Endothelial cell of umbilical vein (primary cell): ENCODE results near the gene ADAM19. TPM values are rescaled to one million over a fixed set of nuclear protein-coding genes. Genes with fewer than 3 reads are reported as not detected.
"Not testable (repeated sequence)": the region's sequence is repeated elsewhere in the genome, so short reads cannot be mapped to it uniquely, and the experiment has no call there.

Experiments used
- BruUV-seq: library from RNA; stranded (reverse); fragments of 400-500 nt; replicated peaks from 2 replicates; lab custom pipeline; 2021; lab: Mats Ljungman, UMichigan
- CTCF ChIA-PET: fragments of 300-600, 350-600 bp; sonication (Branson Sonifier 250); formaldehyde crosslinking; loops from one replicate; lab custom pipeline; 2021; ENCODE audit warnings: antibody characterized with exemption, inconsistent platforms; lab: Charles Lee
- POLR2A ChIA-PET: fragments of 300-600, 350-600 bp; sonication (Branson Sonifier 250); formaldehyde crosslinking; loops from one replicate; lab custom pipeline; 2021; ENCODE audit warnings: antibody characterized with exemption, inconsistent platforms; lab: Charles Lee
- DNase-seq: peaks from one replicate; pipeline ENCODE4 v3.0.0-alpha.2; 2011; ENCODE audit warnings: low read depth, low spot score
- FAIRE-seq: peaks from 2 replicates; lab custom pipeline; 2011; peaks lifted over from hg19 to GRCh38; lab: Jason Lieb, UNC
- H2AFZ ChIP-seq: 2 replicates; pipeline ENCODE4 v1.6.0; 2012; ENCODE audit warnings: low read depth, low read length, control low read depth, inconsistent platforms
- H3K27ac ChIP-seq: 2 replicates; pipeline ENCODE4 v1.5.1; 2011; ENCODE audit warnings: low read depth, mild to moderate bottlenecking, control low read depth, low read length, moderate library complexity; ENCODE audit not compliant: insufficient read depth
- H3K27me3 ChIP-seq, 2 experiments: 2 replicates each; pipeline versions ENCODE4 v1.6.0 to v1.6.1; 2011; ENCODE audit warnings: low read length in 2 of 2, mixed read lengths in 1 of 2; ENCODE audit not compliant: control insufficient read depth in 2 of 2, insufficient read depth in 2 of 2
- H3K36me3 ChIP-seq, 2 experiments: 2 replicates in 1 of 2; 3 replicates in 1 of 2; pipeline ENCODE4 v1.5.1; 2011; ENCODE audit warnings: low read length in 2 of 2, mild to moderate bottlenecking in 1 of 2, moderate library complexity in 1 of 2; ENCODE audit not compliant: control insufficient read depth in 2 of 2, insufficient read depth in 2 of 2; ENCODE audit errors: extremely low read depth in 1 of 2
- H3K4me1 ChIP-seq: 3 replicates; pipeline ENCODE4 v1.5.1; 2011; ENCODE audit warnings: mild to moderate bottlenecking, low read length; ENCODE audit not compliant: control insufficient read depth, insufficient read depth; ENCODE audit errors: extremely low read depth
- H3K4me2 ChIP-seq: 2 replicates; pipeline ENCODE4 v1.6.1; 2011; ENCODE audit warnings: low read length, control low read depth, mixed read lengths; ENCODE audit not compliant: insufficient read depth
- H3K4me3 ChIP-seq, 3 experiments: fragments of 200-600 bp in 1 of 3; sonication (generic), shearing (Covaris generic) in 1 of 3; replicated peaks in 1 of 3; 2 replicates each; pipeline ENCODE4 v1.5.1; 2011 to 2016; ENCODE audit warnings: control low read depth in 3 of 3, low read length in 3 of 3, mild to moderate bottlenecking in 2 of 3, inconsistent platforms in 1 of 3, low read depth in 1 of 3, moderate library complexity in 1 of 3; ENCODE audit not compliant: insufficient read depth in 1 of 3
- H3K79me2 ChIP-seq: 2 replicates; pipeline ENCODE4 v1.6.0; 2012; ENCODE audit warnings: low read length, inconsistent platforms; ENCODE audit not compliant: control insufficient read depth, insufficient read depth
- H3K9ac ChIP-seq: replicated peaks from 2 replicates; pipeline ENCODE3; 2011; ENCODE audit warnings: low read length, control low read depth; ENCODE audit not compliant: insufficient read depth; ENCODE audit errors: extremely low read depth
- H3K9me1 ChIP-seq: replicated peaks from 3 replicates; pipeline ENCODE4 v1.6.0; 2011; ENCODE audit warnings: mild to moderate bottlenecking, low read length; ENCODE audit not compliant: control insufficient read depth, insufficient read depth; ENCODE audit errors: extremely low read depth
- H3K9me3 ChIP-seq: replicated peaks from 2 replicates; pipeline ENCODE4 v1.5.1; 2012; ENCODE audit warnings: low read length, inconsistent platforms; ENCODE audit not compliant: control insufficient read depth, insufficient read depth
- H4K20me1 ChIP-seq: replicated peaks from 2 replicates; pipeline ENCODE3; 2011; ENCODE audit warnings: mild to moderate bottlenecking, low read length; ENCODE audit not compliant: control insufficient read depth, insufficient read depth; ENCODE audit errors: extremely low read depth
- CTCF ChIP-seq, 2 donors: IDR thresholded peaks; 1 replicate in 1 of 2; 2 replicates in 1 of 2; pipeline ENCODE4 v1.5.1; 2011; ENCODE audit warnings: low read length in 2 of 2, mild to moderate bottlenecking in 2 of 2, moderate library complexity in 2 of 2, control low read depth in 1 of 2, inconsistent platforms in 1 of 2, low read depth in 1 of 2; ENCODE audit not compliant: insufficient read depth in 1 of 2; ENCODE audit errors: extremely low read depth in 1 of 2
- MAX ChIP-seq: IDR thresholded peaks from 2 replicates; pipeline ENCODE4 v1.6.1; 2011; ENCODE audit not compliant: insufficient read depth, insufficient read length
- dilution Hi-C: fragments of 300-500 bp; cut with MboI; formaldehyde crosslinking; loops from one replicate; pipeline ENCODE4 v1.15.0; 2019; ENCODE audit warnings: low sequenced_read_pairs; ENCODE audit not compliant: extremely low pct_ligation_motif_present
- intact Hi-C: fragments of 100-400 bp; cut with micrococcal nuclease; formaldehyde crosslinking; loops from one replicate; pipeline ENCODE4 v1.10.0; 2022
- polyA plus RNA-seq, 4 experiments: library from polyadenylated mRNA; depleted of rRNA in 3 of 4; stranded (reverse) in 3 of 4; unstranded in 1 of 4; fragments of >200 nt; gene quantifications; 2 replicates each; pipeline versions ENCODE4 v1.2.1 to v1.2.3, GENCODE V29; 2011 to 2012; ENCODE audit warnings: missing spikeins in 1 of 4
- small RNA-seq: library from RNA; depleted of rRNA; stranded (forward); fragments of <200 nt; gene quantifications from one replicate; pipeline ENCODE3, GENCODE V24; 2012; ENCODE audit warnings: low replicate concordance, low read depth; ENCODE audit not compliant: insufficient read depth, insufficient read length
- total RNA-seq: library from RNA; stranded (reverse); gene quantifications from 2 replicates; pipeline ENCODE4 v1.2.3, GENCODE V29; 2021

ADAM19 gene
- total and polyA plus RNA-seq, 2 donors (not counting 3 experiments of a cell fraction or from before 2014, with no cell fraction given): 10.0 to 22.6 TPM

- dilution Hi-C loops: no loop called here
- DNase-seq: peak; percentile 64
- Histone ChIP-seq H3K27me3 (no peaks in the 10 kb centered on the region), H3K9me1 (no peaks in the 10 kb centered on the region), H3K27ac (no peak overlapping the region), H3K36me3 (no peaks in the 10 kb centered on the region), H3K79me2 (no peaks in the 10 kb centered on the region), H3K9me3 (no peaks in the 10 kb centered on the region), H3K4me1 (no peaks in the 10 kb centered on the region), H4K20me1 (no peaks in the 10 kb centered on the region), H3K9ac (no peak overlapping the region), H3K4me2 (no peak overlapping the region), H3K4me3 (no peak overlapping the region), H2AFZ (no peak overlapping the region)
- TF ChIP-seq MAX (no peak), CTCF (IDR thresholded peaks at IDR 0.05; ENCODE audit: extremely low read depth in 1 of 2, insufficient read depth in 1 of 2, low read depth in 1 of 2, low read length in 2 of 2) (peak; percentile 16 to 20)
- POLR2A ChIA-PET: no interaction called here
- peak; percentile 78 for FAIRE-seq
- BruUV-seq: no TSS peak
- intact Hi-C loops: loop anchor here (1.0 to 5.0 kb wide), 4 partner anchors 45 to 312 kb away; partner anchors contain the start of gene LSM11
- CTCF ChIA-PET: interaction anchor here (0.6 to 3.8 kb wide), 22 partner anchors 9 to 312 kb away, joined by 3 to 69 read pairs (median 4); partner anchors contain the start of gene LSM11
Measured at GRCh38 chr5:157431544-157432200, 143.9 kb downstream of the ADAM19 start.

- H2AFZ ChIP-seq, H3K27ac ChIP-seq, POLR2A ChIA-PET, H3K79me2 ChIP-seq, FAIRE-seq, DNase-seq, H3K4me1 ChIP-seq, BruUV-seq, H3K9me3 ChIP-seq, H3K4me3 ChIP-seq, H3K9me1 ChIP-seq, dilution Hi-C loops, H3K9ac ChIP-seq, H3K36me3 ChIP-seq, H3K27me3 ChIP-seq, H4K20me1 ChIP-seq, H3K4me2 ChIP-seq: not testable (repeated sequence)
- intact Hi-C loops: loop anchor here (2.0 to 5.0 kb wide), 2 partner anchors 47 to 63 kb away; no protein-coding TSS in a partner anchor
- CTCF ChIA-PET: interaction anchor here (3.8 kb wide), 1 partner anchor 289 kb away, joined by 69 read pairs; no protein-coding TSS in a partner anchor
Measured at GRCh38 chr5:157429920-157430319, 145.7 kb downstream of the ADAM19 start.

Small RNA genes lying within 50 kb of the gene (small RNA-seq; reads per million reads assigned to genes)
- not detected for gene RNU6-390P

Other genes starting within 250 kb of the ADAM19 start
- not detected in 2 replicates for gene NIPAL4, start 115.6 kb downstream of the ADAM19 start, total RNA-seq
- gene NIPAL4, start 115.6 kb downstream of the ADAM19 start, polyA plus RNA-seq: 0.10 TPM in 1 of 2 replicates, not detected in the other
- gene SOX30, start 76.7 kb upstream of the ADAM19 start, total RNA-seq: not detected in 2 replicates
- not detected in 2 replicates for gene SOX30, start 76.7 kb upstream of the ADAM19 start, polyA plus RNA-seq
- not detected in 2 replicates for gene C5orf52, start 95.8 kb upstream of the ADAM19 start, total RNA-seq
- gene C5orf52, start 95.8 kb upstream of the ADAM19 start, polyA plus RNA-seq: not detected in 2 replicates
- gene THG1L, start 155.6 kb upstream of the ADAM19 start, total RNA-seq: 3.7 and 7.6 TPM in 2 replicates
- 2.9 and 4.4 TPM in 2 replicates for gene THG1L, start 155.6 kb upstream of the ADAM19 start, polyA plus RNA-seq
- gene LSM11, start 167.9 kb upstream of the ADAM19 start, total RNA-seq: 6.1 and 7.3 TPM in 2 replicates
- gene LSM11, start 167.9 kb upstream of the ADAM19 start, polyA plus RNA-seq: 2.5 and 3.5 TPM in 2 replicates